ENCODE data around the gene FGF23.

The FGF23 gene

DNA sequence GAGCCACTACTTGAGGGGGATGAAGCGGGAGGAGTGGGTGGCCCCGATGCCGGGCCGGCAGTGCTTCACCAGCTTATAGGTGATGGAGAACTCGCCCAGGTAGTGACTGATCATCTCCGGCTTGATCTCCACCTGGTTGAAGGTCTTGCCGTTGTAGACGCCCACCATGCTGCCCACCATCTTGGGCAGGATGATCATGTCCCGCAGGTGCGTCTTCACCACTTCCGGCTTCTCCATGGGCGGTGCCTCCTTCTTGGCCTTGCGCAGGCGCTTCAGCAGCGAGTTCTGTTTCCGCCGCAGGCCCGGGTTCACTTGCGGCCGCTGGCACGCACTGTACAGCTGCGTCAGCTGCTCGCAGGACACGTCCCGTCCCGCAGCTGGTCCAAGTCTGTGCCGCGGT lies 55.1 kb downstream of the FGF23 start:
- no peak overlapping the region for H3K4me3 ChIP-seq (ENCODE audit: low read length in 2 of 2)
- H3K27ac ChIP-seq (replicated peaks; ENCODE audit: low read length) = no peak overlapping the region
- DNase-seq (ENCODE audit: low spot score) = no peak
- no peak overlapping the region for H2BK120ac ChIP-seq (ENCODE audit: low read depth, low read length)
- no peak overlapping the region for H3K18ac ChIP-seq (ENCODE audit: low read length)
- no peak overlapping the region for H2BK15ac ChIP-seq (ENCODE audit: low read length)
- H3K27me3 ChIP-seq (ENCODE audit: control insufficient read depth in 3 of 3, insufficient read depth in 3 of 3, low read depth in 1 of 3, low read length in 3 of 3) = no peaks in the 10 kb centered on the region
- no peak overlapping the region for H3K4ac ChIP-seq (ENCODE audit: low read length)
- no peaks in the 10 kb centered on the region for H3K9me3 ChIP-seq (replicated peaks in 1 of 2; ENCODE audit: control insufficient read depth in 2 of 2, insufficient read depth in 1 of 2, low read depth in 1 of 2, low read length in 2 of 2)
- no peak overlapping the region for H2BK12ac ChIP-seq (ENCODE audit: low read length)
- H2AK5ac ChIP-seq (ENCODE audit: low read depth, low read length) = no peak overlapping the region
- no peak overlapping the region for H3K14ac ChIP-seq (ENCODE audit: low read length)
- peaks cover 5 to 31% of the 10 kb centered on the region in 2 donors for H3K36me3 ChIP-seq (replicated peaks in 1 of 2; ENCODE audit: control insufficient read depth in 2 of 2, insufficient read depth in 2 of 2, low read length in 2 of 2)
- WGBS, 2 donors (ENCODE audit: extremely low coverage in 2 of 2, insufficient read length in 2 of 2, insufficient replicate concordance in 1 of 2) = no CpG with 5 or more reads among the region's 28 CpGs
- H2BK5ac ChIP-seq (ENCODE audit: low read length) = no peak overlapping the region
- H3K4me2 ChIP-seq (ENCODE audit: insufficient read depth, low read length, poor library complexity, severe bottlenecking) = no peak overlapping the region
- H2AFZ ChIP-seq (ENCODE audit: low read length) = no peak overlapping the region
- H3K4me1 ChIP-seq (ENCODE audit: control insufficient read depth in 2 of 2, insufficient read depth in 1 of 2, low read depth in 1 of 2, low read length in 2 of 2) = no peaks in the 10 kb centered on the region
- H4K8ac ChIP-seq (ENCODE audit: low read depth, low read length) = no peak overlapping the region
- no peak overlapping the region for H4K91ac ChIP-seq (ENCODE audit: low read depth, low read length, poor library complexity)
- no peak overlapping the region for H3K23ac ChIP-seq (ENCODE audit: low read depth, low read length, poor library complexity)
- peaks cover 5% of the 10 kb centered on the region for H3K79me1 ChIP-seq (ENCODE audit: low read depth, low read length)
- H3K9ac ChIP-seq (ENCODE audit: low read depth, low read length, poor library complexity) = no peak overlapping the region

DNA sequence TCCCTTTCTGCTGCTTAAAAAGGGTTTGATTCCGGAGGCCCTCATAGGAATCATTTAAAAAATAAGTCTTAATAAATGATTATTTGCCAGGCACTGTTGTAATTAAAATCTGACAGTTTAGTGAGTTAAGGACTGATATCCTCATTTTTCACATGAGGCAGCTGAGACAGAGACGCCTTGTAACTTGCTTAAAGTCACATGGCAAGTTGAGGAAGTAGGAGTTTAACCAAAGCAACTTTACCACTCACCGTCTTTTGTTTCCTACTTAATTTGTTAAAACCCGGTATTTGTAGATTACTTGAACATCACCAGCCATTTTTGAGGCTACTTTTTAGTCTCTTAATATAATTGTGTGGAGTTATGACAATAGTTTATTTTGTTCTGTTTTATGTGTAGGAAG lies 56.1 kb downstream of the FGF23 start:
- Histone ChIP-seq H2BK15ac (ENCODE audit: low read length) (no peak overlapping the region), H2BK5ac (ENCODE audit: low read length) (no peak overlapping the region), H4K8ac (ENCODE audit: low read depth, low read length) (no peak overlapping the region), H2AFZ (ENCODE audit: low read length) (no peak overlapping the region), H2BK120ac (ENCODE audit: low read depth, low read length) (no peak overlapping the region), H3K23ac (ENCODE audit: low read depth, low read length, poor library complexity) (no peak overlapping the region), H3K9ac (ENCODE audit: low read depth, low read length, poor library complexity) (no peak overlapping the region), H2BK12ac (ENCODE audit: low read length) (no peak overlapping the region), H3K9me3 (replicated peaks in 1 of 2; ENCODE audit: control insufficient read depth in 2 of 2, insufficient read depth in 1 of 2, low read depth in 1 of 2, low read length in 2 of 2) (no peaks in the 10 kb centered on the region), H3K4me3 (ENCODE audit: low read length in 2 of 2) (no peak overlapping the region), H3K79me1 (ENCODE audit: low read depth, low read length) (peaks cover 5% of the 10 kb centered on the region), H3K4me1 (ENCODE audit: control insufficient read depth in 2 of 2, insufficient read depth in 1 of 2, low read depth in 1 of 2, low read length in 2 of 2) (no peaks in the 10 kb centered on the region), H3K14ac (ENCODE audit: low read length) (no peak overlapping the region), H3K4ac (ENCODE audit: low read length) (no peak overlapping the region), H4K91ac (ENCODE audit: low read depth, low read length, poor library complexity) (no peak overlapping the region), H3K27ac (replicated peaks; ENCODE audit: low read length) (no peak overlapping the region), H3K27me3 (ENCODE audit: control insufficient read depth in 3 of 3, insufficient read depth in 3 of 3, low read depth in 1 of 3, low read length in 3 of 3) (no peaks in the 10 kb centered on the region), H2AK5ac (ENCODE audit: low read depth, low read length) (no peak overlapping the region), H3K18ac (ENCODE audit: low read length) (no peak overlapping the region), H3K4me2 (ENCODE audit: insufficient read depth, low read length, poor library complexity, severe bottlenecking) (no peak overlapping the region), H3K36me3 (replicated peaks in 1 of 2; ENCODE audit: control insufficient read depth in 2 of 2, insufficient read depth in 2 of 2, low read length in 2 of 2) (peaks cover 5 to 23% of the 10 kb centered on the region in 2 donors)
- whole genome bisulfite sequencing, 2 donors (ENCODE audit: extremely low coverage in 2 of 2, insufficient read length in 2 of 2, insufficient replicate concordance in 1 of 2) = no CpG with 5 or more reads among the region's 4 CpGs
- DNase-seq (ENCODE audit: low spot score) = no peak

DNA sequence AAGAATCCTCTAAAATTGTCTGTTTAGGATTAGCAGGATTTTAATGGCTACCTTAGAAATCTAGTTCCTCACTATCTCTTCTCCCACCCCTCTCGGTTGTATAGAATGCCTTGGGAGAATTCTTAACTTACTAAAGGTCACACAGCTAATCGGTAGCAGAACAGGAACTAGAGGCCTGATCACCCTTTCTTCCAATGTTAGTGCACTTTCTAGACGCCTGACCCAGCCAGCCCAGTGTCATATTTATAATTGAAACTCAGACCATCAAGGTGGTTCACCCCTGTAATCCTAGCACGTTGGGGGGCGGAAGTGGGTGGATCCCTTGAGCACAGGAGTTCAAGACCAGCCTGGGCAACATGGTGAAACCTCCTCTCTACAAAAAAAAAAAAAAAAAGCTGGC lies 56.8 kb downstream of the FGF23 start:
- H3K4me1 ChIP-seq (ENCODE audit: control insufficient read depth in 2 of 2, insufficient read depth in 1 of 2, low read depth in 1 of 2, low read length in 2 of 2) = no peaks in the 10 kb centered on the region
- DNase-seq (ENCODE audit: low spot score) = no peak
- no peak overlapping the region for H3K27ac ChIP-seq (replicated peaks; ENCODE audit: low read length)
- H2BK120ac ChIP-seq (ENCODE audit: low read depth, low read length) = no peak overlapping the region
- H2BK5ac ChIP-seq (ENCODE audit: low read length) = no peak overlapping the region
- H2AK5ac ChIP-seq (ENCODE audit: low read depth, low read length) = no peak overlapping the region
- H3K36me3 ChIP-seq (replicated peaks in 1 of 2; ENCODE audit: control insufficient read depth in 2 of 2, insufficient read depth in 2 of 2, low read length in 2 of 2) = peaks cover 5 to 23% of the 10 kb centered on the region in 2 donors
- no CpG with 5 or more reads among the region's 5 CpGs for WGBS, 2 donors (ENCODE audit: extremely low coverage in 2 of 2, insufficient read length in 2 of 2, insufficient replicate concordance in 1 of 2)
- no peak overlapping the region for H3K18ac ChIP-seq (ENCODE audit: low read length)
- H3K9ac ChIP-seq (ENCODE audit: low read depth, low read length, poor library complexity) = no peak overlapping the region
- H3K4ac ChIP-seq (ENCODE audit: low read length) = no peak overlapping the region
- peaks cover 5% of the 10 kb centered on the region for H3K79me1 ChIP-seq (ENCODE audit: low read depth, low read length)
- H3K4me2 ChIP-seq (ENCODE audit: insufficient read depth, low read length, poor library complexity, severe bottlenecking) = no peak overlapping the region
- no peak overlapping the region for H3K14ac ChIP-seq (ENCODE audit: low read length)
- no peak overlapping the region for H3K4me3 ChIP-seq (ENCODE audit: low read length in 2 of 2)
- H2BK12ac ChIP-seq (ENCODE audit: low read length) = no peak overlapping the region
- no peak overlapping the region for H2BK15ac ChIP-seq (ENCODE audit: low read length)
- no peak overlapping the region for H2AFZ ChIP-seq (ENCODE audit: low read length)
- H3K9me3 ChIP-seq (replicated peaks in 1 of 2; ENCODE audit: control insufficient read depth in 2 of 2, insufficient read depth in 1 of 2, low read depth in 1 of 2, low read length in 2 of 2) = no peaks in the 10 kb centered on the region
- no peaks in the 10 kb centered on the region for H3K27me3 ChIP-seq (ENCODE audit: control insufficient read depth in 3 of 3, insufficient read depth in 3 of 3, low read depth in 1 of 3, low read length in 3 of 3)
- H3K23ac ChIP-seq (ENCODE audit: low read depth, low read length, poor library complexity) = no peak overlapping the region
- H4K91ac ChIP-seq (ENCODE audit: low read depth, low read length, poor library complexity) = no peak overlapping the region
- no peak overlapping the region for H4K8ac ChIP-seq (ENCODE audit: low read depth, low read length)

DNA sequence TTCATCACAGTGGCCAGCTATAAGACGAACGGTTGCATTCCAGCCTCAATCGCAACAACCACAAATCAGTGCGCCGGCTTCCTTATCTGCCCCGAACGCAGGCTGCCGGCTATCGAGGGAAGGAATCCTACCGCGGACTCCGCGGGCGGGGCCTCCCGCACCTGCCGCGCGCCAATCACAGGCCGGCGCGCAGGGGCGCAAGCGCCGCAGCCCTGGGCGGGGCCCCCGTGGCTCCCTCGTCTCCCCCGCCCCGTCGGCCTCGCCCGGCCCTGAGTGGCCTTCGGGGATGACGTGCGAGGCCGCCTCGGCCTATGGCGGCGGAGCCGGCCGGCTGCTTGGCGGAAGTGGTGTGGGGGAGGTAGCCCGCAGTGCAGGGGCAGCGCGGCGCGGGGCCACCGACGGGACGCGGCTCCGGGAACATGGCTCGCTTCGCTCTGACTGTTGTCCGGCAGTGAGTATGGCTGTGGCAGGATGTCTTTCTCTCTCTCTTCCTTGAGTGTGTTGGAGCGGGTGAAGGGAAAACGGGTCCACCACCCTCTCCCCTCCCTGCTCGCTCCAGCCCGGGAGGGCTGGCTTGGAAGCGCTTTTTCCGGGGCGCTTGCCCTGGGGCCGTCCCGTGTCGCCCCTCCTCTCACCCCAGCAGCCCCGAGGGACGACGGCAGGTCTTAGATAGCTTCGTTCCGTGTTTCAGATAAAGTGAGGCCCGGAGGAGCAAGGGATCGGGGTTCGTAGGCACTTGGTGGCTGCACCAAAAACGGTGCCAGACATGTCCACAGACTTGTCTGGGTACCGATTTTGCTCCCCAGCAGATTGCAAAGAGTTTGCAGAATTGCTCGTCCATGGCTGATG lies 58.4 kb downstream of the FGF23 start, which contains the start of gene TIGAR:
Gene TIGAR (plus strand): TSS at position 361 of the 849 bp plus-strand sequence. CDS start 59 bp downstream, at position 420.
- Histone ChIP-seq H3K4me1 (ENCODE audit: control insufficient read depth in 2 of 2, insufficient read depth in 1 of 2, low read depth in 1 of 2, low read length in 2 of 2) (no peaks in the 10 kb centered on the region), H3K14ac (ENCODE audit: low read length) (no peak within 1 kb of the TSS), H3K36me3 (replicated peaks in 1 of 2; ENCODE audit: control insufficient read depth in 2 of 2, insufficient read depth in 2 of 2, low read length in 2 of 2) (peaks cover 5 to 19% of the 10 kb centered on the region in 2 donors), H3K18ac (ENCODE audit: low read length) (peak within 1 kb of the TSS; percentile 93), H3K27me3 (ENCODE audit: control insufficient read depth in 3 of 3, insufficient read depth in 3 of 3, low read depth in 1 of 3, low read length in 3 of 3) (no peaks in the 10 kb centered on the region), H3K23ac (ENCODE audit: low read depth, low read length, poor library complexity) (peak within 1 kb of the TSS; percentile 100), H3K4me2 (ENCODE audit: insufficient read depth, low read length, poor library complexity, severe bottlenecking) (peak within 1 kb of the TSS; percentile 59), H2AFZ (ENCODE audit: low read length) (peak within 1 kb of the TSS; percentile 97), H3K4me3 (ENCODE audit: low read length in 2 of 2) (peak within 1 kb of the TSS; percentile 84 to 93), H3K9ac (ENCODE audit: low read depth, low read length, poor library complexity) (peak within 1 kb of the TSS; percentile 86), H3K9me3 (replicated peaks in 1 of 2; ENCODE audit: control insufficient read depth in 2 of 2, insufficient read depth in 1 of 2, low read depth in 1 of 2, low read length in 2 of 2) (no peaks in the 10 kb centered on the region), H3K79me1 (ENCODE audit: low read depth, low read length) (peaks cover 5% of the 10 kb centered on the region), H2BK15ac (ENCODE audit: low read length) (peak within 1 kb of the TSS; percentile 69), H3K27ac (replicated peaks; ENCODE audit: low read length) (peak within 1 kb of the TSS; percentile 83), H2BK120ac (ENCODE audit: low read depth, low read length) (no peak within 1 kb of the TSS), H2BK5ac (ENCODE audit: low read length) (peak within 1 kb of the TSS; percentile 94), H4K91ac (ENCODE audit: low read depth, low read length, poor library complexity) (no peak within 1 kb of the TSS), H2BK12ac (ENCODE audit: low read length) (peak within 1 kb of the TSS; percentile 58), H4K8ac (ENCODE audit: low read depth, low read length) (no peak within 1 kb of the TSS), H2AK5ac (ENCODE audit: low read depth, low read length) (no peak within 1 kb of the TSS), H3K4ac (ENCODE audit: low read length) (no peak within 1 kb of the TSS)
- peak; percentile 95 for DNase-seq (ENCODE audit: low spot score)
- no CpG with 5 or more reads among the region's 76 CpGs for WGBS, 2 donors (ENCODE audit: extremely low coverage in 2 of 2, insufficient read length in 2 of 2, insufficient replicate concordance in 1 of 2)

All from neuronal stem cell (in vitro differentiated cells).